Natural killer cell (primary cell): Measurements from ENCODE around the gene HTT-AS. TPM values are rescaled to one million over a fixed set of nuclear protein-coding genes. Genes with fewer than 3 reads are reported as not detected.
A peak's percentile ranks its signal among the peaks of the same experiment; 100 is the strongest.

Experiments used
- ATAC-seq, 3 donors: fragments of 150-1000 bp in 2 of 3; fragments of 200-7000 bp in 1 of 3; cut with Tn5 transposase; 1 replicate in 1 of 3; 2 replicates in 2 of 3; pipeline ENCODE4 v1.10.0; 2021; ENCODE audit warnings: mild to moderate bottlenecking in 2 of 3, moderate library complexity in 2 of 3
- DNase-seq, 2 donors: peaks; one replicate each; pipeline versions ENCODE4 v3.0.0 to v3.0.0-alpha.2; 2013 to 2021; ENCODE audit warnings: mixed read lengths in 1 of 2
- H3K27ac ChIP-seq: one replicate; pipeline ENCODE4 v1.5.1; 2013; ENCODE audit warnings: mild to moderate bottlenecking, low read length
- H3K27me3 ChIP-seq: one replicate; pipeline ENCODE4 v1.6.1; 2013; ENCODE audit warnings: low read length; ENCODE audit not compliant: control insufficient read depth, insufficient read depth
- H3K36me3 ChIP-seq: one replicate; pipeline ENCODE4 v1.6.1; 2013; ENCODE audit warnings: low read length; ENCODE audit not compliant: control insufficient read depth, insufficient read depth
- H3K4me1 ChIP-seq: one replicate; pipeline ENCODE4 v1.6.1; 2013; ENCODE audit warnings: low read length; ENCODE audit not compliant: control insufficient read depth, insufficient read depth
- H3K4me3 ChIP-seq: one replicate; pipeline ENCODE4 v1.5.1; 2013; ENCODE audit warnings: low read length
- H3K9me3 ChIP-seq: one replicate; pipeline ENCODE4 v1.6.1; 2013; ENCODE audit warnings: low read length; ENCODE audit not compliant: control insufficient read depth, insufficient read depth
- H3K27ac Mint-ChIP-seq, 2 donors: one replicate each; pipeline ENCODE4 v1.8.0; 2022; ENCODE audit warnings: mild to moderate bottlenecking in 2 of 2, mixed read lengths in 2 of 2, moderate library complexity in 1 of 2
- H3K27me3 Mint-ChIP-seq, 2 donors: one replicate each; pipeline ENCODE4 v1.8.0; 2022; ENCODE audit warnings: low read depth in 2 of 2, mixed read lengths in 2 of 2
- H3K36me3 Mint-ChIP-seq: one replicate; pipeline ENCODE4 v1.8.0; 2022; ENCODE audit warnings: mixed read lengths
- H3K4me1 Mint-ChIP-seq, 2 donors: one replicate each; pipeline ENCODE4 v1.8.0; 2022; ENCODE audit warnings: mixed read lengths in 2 of 2
- H3K4me3 Mint-ChIP-seq: one replicate; pipeline ENCODE4 v1.8.0; 2022; ENCODE audit warnings: mild to moderate bottlenecking, moderate library complexity, mixed read lengths
- H3K9me3 Mint-ChIP-seq, 2 donors: one replicate each; pipeline ENCODE4 v1.8.0; 2022; ENCODE audit warnings: mixed read lengths in 2 of 2
- WGBS: methylation state at CpG from one replicate; pipeline ENCODE4 v1.1.7; 2013; ENCODE audit warnings: missing lambda C conversion rate; ENCODE audit not compliant: insufficient coverage; 5-methylcytosine and 5-hydroxymethylcytosine counted together
- intact Hi-C: fragments of 100-400 bp; cut with micrococcal nuclease; formaldehyde crosslinking; loops from one replicate; pipeline ENCODE4 v1.14.2; 2022
- total RNA-seq, 4 donors: library from RNA; stranded (reverse); fragments of 120-200 nt in 1 of 4; gene quantifications; one replicate each; pipeline versions ENCODE4 v1.2.3 to v1.2.4, GENCODE V29; 2013 to 2022
- TF ChIP-seq, protein P1 (sequence below): fragments of 200-600 bp; IDR thresholded peaks from one replicate; pipeline ENCODE4 v1.8.0; 2022; ENCODE audit warnings: antibody characterized with exemption

HTT-AS gene
- total RNA-seq, 3 donors from 2014 or later (not counting 1 experiment from before 2014, with no cell fraction given) = not detected

DNA sequence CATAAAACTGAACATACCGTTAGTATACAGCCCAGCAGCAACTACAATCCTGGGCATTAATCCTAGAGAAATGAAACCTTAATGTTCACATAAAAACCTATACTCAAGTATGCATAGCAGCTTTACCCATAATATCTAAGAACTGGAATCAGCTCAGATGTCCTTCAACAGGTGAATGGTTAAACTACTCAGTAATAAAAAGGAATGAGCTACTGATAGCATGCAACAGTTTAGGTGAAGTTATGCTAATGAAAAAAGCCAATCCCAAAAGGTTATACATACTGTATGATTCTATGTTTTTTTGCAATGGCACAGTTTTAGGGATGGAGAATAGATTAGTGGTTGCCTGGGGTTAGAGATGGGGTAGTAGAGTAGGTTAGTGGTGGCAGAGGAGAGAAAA is 9.4 kb upstream of the HTT-AS start:
- Mint-ChIP-seq H3K4me3 (no peak overlapping the region), H3K27me3 (no peaks in the 10 kb centered on the region), H3K4me1 (peaks cover 19 to 34% of the 10 kb centered on the region in 2 donors), H3K27ac (peak overlapping the region in 1 of 2 donors; percentile 13), H3K36me3 (no peaks in the 10 kb centered on the region), H3K9me3 (no peaks in the 10 kb centered on the region)
- DNase-seq = no peak
- H3K27ac ChIP-seq = no peak overlapping the region
- peaks cover 14% of the 10 kb centered on the region for H3K36me3 ChIP-seq
- intact Hi-C loops = no loop called here
- H3K9me3 ChIP-seq = no peaks in the 10 kb centered on the region
- no peaks in the 10 kb centered on the region for H3K4me1 ChIP-seq
- no peak overlapping the region for H3K4me3 ChIP-seq
- 20% methylated on average over 1 of the region's 1 CpG for WGBS
- H3K27me3 ChIP-seq = no peaks in the 10 kb centered on the region
- no peak for ATAC-seq
- TF ChIP-seq, protein P1, sequence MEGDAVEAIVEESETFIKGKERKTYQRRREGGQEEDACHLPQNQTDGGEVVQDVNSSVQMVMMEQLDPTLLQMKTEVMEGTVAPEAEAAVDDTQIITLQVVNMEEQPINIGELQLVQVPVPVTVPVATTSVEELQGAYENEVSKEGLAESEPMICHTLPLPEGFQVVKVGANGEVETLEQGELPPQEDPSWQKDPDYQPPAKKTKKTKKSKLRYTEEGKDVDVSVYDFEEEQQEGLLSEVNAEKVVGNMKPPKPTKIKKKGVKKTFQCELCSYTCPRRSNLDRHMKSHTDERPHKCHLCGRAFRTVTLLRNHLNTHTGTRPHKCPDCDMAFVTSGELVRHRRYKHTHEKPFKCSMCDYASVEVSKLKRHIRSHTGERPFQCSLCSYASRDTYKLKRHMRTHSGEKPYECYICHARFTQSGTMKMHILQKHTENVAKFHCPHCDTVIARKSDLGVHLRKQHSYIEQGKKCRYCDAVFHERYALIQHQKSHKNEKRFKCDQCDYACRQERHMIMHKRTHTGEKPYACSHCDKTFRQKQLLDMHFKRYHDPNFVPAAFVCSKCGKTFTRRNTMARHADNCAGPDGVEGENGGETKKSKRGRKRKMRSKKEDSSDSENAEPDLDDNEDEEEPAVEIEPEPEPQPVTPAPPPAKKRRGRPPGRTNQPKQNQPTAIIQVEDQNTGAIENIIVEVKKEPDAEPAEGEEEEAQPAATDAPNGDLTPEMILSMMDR = no peak

DNA sequence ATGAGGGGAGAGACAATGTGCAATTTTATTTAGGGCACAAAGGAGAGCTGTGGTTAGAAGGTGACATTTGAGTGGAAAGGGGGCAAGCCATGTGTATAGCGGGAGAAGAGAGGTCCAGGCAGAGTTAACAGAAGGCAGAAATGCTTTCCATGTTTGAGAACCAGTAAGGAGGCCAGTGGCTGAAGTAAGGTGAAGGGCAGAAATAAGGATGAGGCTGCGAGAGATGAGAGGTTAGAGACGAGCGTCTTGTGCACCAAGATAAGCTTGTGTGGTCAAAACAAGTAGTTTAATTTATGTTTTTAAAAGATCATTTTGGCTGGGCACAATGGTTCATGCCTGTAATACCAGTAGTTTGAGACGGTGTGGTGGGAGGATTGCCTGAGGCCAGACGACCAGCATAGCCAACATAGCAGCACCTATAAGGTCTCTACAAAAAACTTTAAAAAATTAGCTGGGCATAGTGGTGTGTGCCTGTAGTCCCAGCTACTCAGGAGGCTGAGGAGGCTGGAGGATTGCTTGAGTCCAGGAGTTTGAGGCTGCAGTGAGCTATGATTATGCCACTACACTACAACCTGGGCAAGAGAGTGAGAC is 8.7 kb upstream of the HTT-AS start:
- no peaks in the 10 kb centered on the region for H3K27me3 ChIP-seq
- H3K9me3 ChIP-seq = no peaks in the 10 kb centered on the region
- TF ChIP-seq, protein P1 = no peak
- ATAC-seq (no peak), DNase-seq (no peak)
- Mint-ChIP-seq H3K27me3 (no peaks in the 10 kb centered on the region), H3K36me3 (no peaks in the 10 kb centered on the region), H3K4me1 (peaks cover 22 to 37% of the 10 kb centered on the region in 2 donors), H3K27ac (no peak overlapping the region), H3K9me3 (no peaks in the 10 kb centered on the region), H3K4me3 (no peak overlapping the region)
- 67% methylated on average over 6 of the region's 6 CpGs for WGBS
- H3K4me1 ChIP-seq = no peaks in the 10 kb centered on the region
- H3K27ac ChIP-seq = no peak overlapping the region
- peaks cover 8% of the 10 kb centered on the region for H3K36me3 ChIP-seq
- no peak overlapping the region for H3K4me3 ChIP-seq
- intact Hi-C loops = no loop called here

DNA sequence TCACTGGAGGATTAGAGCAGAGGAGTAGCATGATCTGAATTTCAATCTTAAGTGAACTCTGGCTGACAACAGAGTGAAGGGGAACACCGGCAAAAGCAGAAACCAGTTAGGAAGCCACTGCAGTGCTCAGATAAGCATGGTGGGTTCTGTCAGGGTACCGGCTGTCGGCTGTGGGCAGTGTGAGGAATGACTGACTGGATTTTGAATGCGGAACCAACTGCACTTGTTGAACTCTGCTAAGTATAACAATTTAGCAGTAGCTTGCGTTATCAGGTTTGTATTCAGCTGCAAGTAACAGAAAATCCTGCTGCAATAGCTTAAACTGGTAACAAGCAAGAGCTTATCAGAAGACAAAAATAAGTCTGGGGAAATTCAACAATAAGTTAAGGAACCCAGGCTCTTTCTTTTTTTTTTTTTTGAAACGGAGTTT is 5.4 kb upstream of the HTT-AS start:
- H3K27me3 ChIP-seq = no peaks in the 10 kb centered on the region
- H3K27ac Mint-ChIP-seq = no peak overlapping the region
- TF ChIP-seq, protein P1 = no peak
- H3K36me3 Mint-ChIP-seq = no peaks in the 10 kb centered on the region
- intact Hi-C loops = no loop called here
- H3K9me3 ChIP-seq = no peaks in the 10 kb centered on the region
- H3K4me1 ChIP-seq = peaks cover 11% of the 10 kb centered on the region
- H3K27me3 Mint-ChIP-seq = no peaks in the 10 kb centered on the region
- H3K27ac ChIP-seq = no peak overlapping the region
- no peak for DNase-seq
- no peak overlapping the region for H3K4me3 ChIP-seq
- H3K4me3 Mint-ChIP-seq = no peak overlapping the region
- no peaks in the 10 kb centered on the region for H3K9me3 Mint-ChIP-seq
- H3K4me1 Mint-ChIP-seq = peaks cover 37 to 40% of the 10 kb centered on the region in 2 donors
- peak in 1 of 3 donors; percentile 75 for ATAC-seq
- 39% methylated on average over 6 of the region's 6 CpGs for WGBS
- H3K36me3 ChIP-seq = no peaks in the 10 kb centered on the region

DNA sequence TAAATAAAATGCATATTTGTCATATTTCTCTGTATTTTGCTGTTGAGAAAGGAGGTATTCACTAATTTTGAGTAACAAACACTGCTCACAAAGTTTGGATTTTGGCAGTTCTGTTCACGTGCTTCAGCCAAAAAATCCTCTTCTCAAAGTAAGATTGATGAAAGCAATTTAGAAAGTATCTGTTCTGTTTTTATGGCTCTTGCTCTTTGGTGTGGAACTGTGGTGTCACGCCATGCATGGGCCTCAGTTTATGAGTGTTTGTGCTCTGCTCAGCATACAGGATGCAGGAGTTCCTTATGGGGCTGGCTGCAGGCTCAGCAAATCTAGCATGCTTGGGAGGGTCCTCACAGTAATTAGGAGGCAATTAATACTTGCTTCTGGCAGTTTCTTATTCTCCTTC is 3.5 kb upstream of the HTT-AS start:
- Histone ChIP-seq H3K27ac (no peak overlapping the region), H3K4me3 (no peak overlapping the region), H3K36me3 (no peaks in the 10 kb centered on the region), H3K4me1 (peaks cover 19% of the 10 kb centered on the region), H3K27me3 (no peaks in the 10 kb centered on the region), H3K9me3 (no peaks in the 10 kb centered on the region)
- 65% methylated on average over 2 of the region's 2 CpGs for WGBS
- TF ChIP-seq, protein P1 = no peak
- H3K4me3 Mint-ChIP-seq = no peak overlapping the region
- H3K27ac Mint-ChIP-seq = peak overlapping the region in 1 of 2 donors; percentile 34
- no peaks in the 10 kb centered on the region for H3K9me3 Mint-ChIP-seq
- intact Hi-C loops = no loop called here
- H3K27me3 Mint-ChIP-seq = no peaks in the 10 kb centered on the region
- ATAC-seq = no peak
- no peak for DNase-seq
- peaks cover 28 to 31% of the 10 kb centered on the region in 2 donors for H3K4me1 Mint-ChIP-seq
- H3K36me3 Mint-ChIP-seq = no peaks in the 10 kb centered on the region
